ENCODE measurements around the gene PSEN1.
A peak's percentile ranks its signal among the peaks of the same experiment; 100 is the strongest.

Gene PSEN1

DNA sequence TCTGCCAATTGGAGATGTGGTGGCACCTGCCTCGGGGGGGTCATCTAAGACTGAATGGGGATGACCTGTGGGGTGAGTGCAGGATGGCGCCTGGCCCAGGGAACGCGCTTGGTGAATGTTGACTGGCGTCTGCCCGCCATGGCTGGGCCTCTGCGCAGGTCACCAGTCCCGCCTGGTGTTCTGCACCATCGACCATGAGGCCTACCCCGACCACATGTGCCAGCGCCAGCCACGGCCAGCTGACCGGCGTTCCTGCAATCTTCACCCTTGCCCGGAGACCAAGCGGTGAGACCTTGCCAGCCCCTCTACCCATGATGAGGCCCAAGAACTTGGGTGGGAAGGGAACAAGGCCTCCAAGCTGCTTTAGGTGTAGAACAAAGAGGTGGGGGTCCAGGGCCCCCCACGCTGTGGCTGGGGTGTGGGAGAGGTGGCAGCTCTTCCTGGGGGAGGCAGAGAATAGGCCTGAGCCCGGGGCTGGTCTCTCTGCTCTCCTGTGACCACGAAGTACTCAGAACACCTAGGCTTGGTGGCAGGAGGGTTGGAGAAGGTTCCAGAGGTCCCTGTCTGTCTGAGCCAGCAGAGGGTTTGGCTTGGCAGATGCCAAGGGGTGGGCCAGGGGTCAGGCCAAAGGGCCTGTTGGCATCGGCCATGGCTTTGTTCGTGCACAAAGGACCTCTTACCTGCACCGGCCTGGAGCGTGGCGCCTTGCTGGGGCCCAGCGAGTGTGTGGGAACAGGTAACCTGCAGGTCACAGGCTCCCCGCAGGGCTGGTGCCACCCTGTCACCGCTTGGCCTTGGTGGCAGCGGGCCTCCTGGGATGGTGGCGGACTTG lies 116.4 kb downstream of the PSEN1 start:
- DNase-seq = no peak

DNA sequence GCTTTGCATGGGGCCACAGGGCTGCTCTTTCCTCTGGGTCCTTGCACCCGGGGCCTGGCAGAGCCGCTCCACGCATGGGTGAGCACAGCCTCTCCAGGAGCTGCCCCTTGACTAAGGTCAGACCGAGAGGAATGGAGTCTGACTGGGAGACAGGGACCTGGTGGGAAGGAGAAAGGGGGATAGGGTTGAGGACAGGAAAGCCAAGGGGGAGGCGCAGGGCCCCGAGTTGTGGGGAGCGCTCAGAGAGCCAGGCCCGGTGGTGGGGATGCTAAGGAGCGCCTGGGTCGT lies 117.0 kb downstream of the PSEN1 start:
- DNase-seq = no peak

DNA sequence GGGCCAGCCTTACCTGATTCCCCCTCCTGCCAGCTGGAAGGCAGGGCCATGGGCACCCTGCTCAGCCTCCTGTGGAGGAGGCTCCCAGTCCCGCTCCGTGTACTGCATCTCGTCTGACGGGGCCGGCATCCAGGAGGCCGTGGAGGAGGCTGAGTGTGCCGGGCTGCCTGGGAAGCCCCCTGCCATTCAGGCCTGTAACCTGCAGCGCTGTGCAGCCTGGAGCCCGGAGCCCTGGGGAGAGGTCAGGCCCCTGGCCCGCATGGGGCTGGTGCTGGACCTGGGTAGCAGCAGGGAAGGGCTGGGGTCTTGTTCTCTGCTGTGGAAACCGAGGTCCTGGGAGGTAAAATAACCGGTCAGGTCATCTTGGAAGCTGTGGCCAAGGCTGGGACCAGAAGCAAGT lies 117.4 kb downstream of the PSEN1 start:
- no peak for DNase-seq

DNA sequence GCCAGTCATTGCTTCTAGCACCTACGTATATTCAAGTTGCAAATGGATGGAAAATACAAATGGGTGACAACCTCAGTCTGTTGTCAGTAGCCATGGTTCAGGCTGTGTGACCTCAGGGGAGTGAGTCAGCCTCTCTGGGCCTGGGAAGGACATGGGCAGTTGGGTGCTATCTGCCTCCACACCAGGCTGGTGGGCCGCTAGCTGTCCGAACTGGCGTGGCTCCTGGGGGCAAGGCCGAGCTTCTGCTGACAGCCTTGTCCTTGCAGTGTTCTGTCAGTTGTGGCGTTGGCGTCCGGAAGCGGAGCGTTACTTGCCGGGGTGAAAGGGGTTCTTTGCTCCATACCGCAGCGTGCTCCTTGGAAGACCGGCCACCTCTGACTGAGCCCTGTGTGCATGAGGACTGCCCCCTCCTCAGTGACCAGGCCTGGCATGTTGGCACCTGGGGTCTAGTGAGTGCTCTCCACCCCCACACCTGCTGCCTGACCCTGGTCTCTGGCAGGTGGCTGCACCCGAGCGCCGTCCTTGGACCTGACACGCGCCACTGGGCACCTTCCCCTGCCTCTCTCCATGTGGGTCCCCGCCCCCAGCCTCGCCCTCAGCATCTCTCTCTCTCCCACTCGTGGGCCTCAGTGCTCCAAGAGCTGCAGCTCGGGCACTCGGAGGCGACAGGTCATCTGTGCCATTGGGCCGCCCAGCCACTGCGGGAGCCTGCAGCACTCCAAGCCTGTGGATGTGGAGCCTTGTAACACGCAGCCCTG lies 118.1 kb downstream of the PSEN1 start:
- DNase-seq = no peak

DNA sequence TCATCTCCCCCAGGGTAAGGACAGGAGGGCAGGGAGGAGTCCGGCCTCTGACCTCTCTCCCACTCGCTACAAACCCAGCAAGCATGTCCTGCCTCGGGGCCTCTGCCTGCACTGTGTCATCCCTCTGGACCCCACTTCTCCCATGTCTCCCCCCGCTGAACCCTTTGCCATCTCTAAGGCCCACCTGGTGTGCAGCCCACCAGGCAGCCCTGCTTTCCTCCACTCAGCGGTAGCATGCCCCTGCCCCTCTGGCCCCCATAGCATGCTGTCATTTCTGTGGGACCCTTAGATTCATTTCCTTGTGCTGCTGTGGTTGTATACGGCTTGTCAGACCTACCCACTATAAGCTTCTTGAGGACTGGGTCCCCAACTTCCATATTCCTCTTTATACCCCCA lies 118.7 kb downstream of the PSEN1 start:
- DNase-seq = no peak

DNA sequence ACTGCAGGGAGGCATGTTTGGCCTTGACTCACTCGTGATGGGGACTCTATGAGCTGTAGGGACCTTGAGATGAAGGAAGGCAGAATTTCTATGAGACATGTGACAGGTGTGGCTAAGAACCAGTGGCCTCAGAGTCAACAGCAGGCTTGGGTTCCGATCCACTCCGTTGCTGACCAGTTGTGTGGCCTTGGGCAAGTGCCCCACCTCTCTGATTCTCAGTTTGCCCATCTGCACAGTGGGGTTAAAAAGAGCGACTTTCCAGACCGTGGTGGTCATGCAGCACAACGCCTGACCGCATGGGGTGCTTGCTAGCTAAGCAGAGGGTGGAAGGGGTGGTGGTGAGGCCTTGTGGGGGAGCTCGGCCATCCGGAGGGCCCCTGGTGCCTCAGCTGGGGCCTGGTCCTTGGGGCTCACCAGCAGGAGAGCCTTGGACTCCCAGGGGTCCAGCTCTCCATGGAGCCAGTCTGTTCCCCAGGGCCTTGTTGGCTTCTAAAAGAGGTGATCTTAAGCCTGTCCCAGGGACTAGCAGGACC lies 119.5 kb downstream of the PSEN1 start:
- DNase-seq = no peak

DNA sequence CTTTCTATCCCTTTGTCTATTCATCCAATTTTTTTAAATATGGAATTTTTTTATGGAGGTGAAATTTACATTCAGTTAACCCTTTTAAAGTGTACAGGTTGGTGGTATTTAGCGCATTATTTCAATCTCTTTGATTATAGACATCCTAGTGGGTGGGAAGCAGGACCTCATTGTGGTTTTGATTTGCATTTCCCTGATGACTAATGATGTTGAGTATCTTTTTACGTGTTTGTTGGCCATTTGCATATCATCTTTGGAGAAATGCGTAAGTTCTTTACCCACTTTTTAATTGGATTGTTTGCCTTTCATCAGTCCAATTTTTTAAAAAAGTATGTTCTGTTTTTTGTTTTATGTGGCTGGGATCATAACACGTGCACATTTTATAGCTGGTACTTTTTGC lies 121.8 kb downstream of the PSEN1 start:
- DNase-seq = no peak

DNA sequence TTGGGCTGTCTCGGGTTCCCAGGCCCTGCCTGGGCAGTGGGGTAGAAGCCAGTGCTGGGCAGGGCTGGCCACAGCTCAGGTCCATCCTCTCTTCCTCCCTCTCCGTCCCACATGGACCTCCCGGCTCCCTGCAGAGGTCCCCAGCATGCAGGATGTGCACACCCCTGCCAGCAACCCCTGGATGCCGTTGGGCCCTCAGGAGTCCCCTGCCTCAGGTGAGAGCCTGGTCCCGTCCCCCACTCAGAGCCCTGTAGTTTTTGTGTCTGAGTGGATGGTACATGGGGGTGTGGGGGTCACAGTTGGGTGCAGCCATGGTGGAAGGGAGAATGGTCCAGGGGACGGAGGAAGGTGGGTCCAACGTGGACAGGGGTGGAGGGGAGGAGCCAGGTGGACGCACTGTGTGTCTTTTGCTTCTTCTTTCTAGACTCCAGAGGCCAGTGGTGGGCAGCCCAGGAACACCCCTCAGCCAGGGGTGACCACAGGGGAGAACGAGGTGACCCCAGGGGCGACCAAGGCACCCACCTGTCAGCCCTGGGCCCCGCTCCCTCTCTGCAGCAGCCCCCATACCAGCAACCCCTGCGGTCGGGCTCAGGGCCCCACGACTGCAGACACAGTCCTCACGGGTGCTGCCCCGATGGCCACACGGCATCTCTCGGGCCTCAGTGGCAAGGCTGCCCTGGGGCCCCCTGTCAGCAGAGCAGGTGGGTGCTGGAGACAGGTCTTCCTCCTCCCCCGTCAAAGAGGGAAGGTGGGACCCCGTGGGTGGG lies 122.7 kb downstream of the PSEN1 start:
- DNase-seq = no peak

DNA sequence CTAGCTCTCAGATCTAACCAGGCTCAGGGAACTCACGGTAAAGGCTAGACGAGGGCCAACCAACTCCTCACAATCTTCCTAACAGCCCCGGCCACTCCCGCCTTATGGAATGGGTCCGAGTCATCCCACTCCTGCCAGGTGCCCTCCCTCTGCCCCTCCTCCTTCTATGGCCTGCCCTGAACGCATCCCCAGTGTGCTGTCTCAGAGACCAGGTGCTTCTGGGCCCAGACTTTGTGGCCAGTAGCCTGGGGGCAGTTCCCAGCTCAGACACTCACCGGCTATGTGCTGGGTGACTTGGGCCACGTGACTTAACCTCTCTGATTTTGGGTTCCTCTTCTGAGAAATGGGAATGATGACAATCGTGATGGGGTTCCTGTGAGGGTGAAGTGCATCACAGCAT lies 123.5 kb downstream of the PSEN1 start:
- no peak for DNase-seq

DNA sequence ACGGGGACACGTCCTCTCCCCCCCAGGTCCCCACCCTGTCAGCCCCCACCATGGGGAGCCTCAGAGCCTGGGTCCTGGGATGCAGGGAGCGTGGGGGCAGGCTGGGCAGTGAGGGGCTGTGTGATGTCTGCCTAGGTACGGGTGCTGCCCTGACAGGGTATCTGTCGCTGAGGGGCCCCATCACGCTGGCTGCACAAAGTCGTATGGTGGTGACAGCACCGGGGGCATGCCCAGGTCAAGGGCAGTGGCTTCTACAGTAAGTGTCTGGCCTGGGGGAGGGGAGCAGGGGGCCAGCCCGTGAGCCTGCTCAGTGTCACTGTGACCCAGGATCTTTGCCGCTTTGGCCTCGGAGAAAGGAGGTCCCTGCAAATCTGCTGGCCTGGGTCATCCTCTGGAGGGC lies 124.3 kb downstream of the PSEN1 start:
- DNase-seq = no peak

DNA sequence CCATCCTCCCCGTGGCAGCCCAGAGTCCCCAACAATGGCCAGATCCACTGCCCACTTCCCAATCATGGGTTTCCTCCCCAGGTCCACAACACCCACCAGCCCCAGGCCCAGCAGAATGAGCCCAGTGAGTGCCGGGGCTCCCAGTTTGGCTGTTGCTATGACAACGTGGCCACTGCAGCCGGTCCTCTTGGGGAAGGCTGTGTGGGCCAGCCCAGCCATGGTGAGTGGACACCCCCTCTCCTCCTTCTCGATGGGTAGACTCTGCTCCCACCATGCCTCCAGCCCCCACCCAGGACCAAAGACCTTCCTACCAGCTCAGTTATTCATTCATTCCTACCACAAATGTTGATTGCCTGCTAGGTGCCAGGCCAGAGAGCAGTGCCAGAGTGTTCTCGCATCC lies 124.8 kb downstream of the PSEN1 start:
- DNase-seq = no peak

DNA sequence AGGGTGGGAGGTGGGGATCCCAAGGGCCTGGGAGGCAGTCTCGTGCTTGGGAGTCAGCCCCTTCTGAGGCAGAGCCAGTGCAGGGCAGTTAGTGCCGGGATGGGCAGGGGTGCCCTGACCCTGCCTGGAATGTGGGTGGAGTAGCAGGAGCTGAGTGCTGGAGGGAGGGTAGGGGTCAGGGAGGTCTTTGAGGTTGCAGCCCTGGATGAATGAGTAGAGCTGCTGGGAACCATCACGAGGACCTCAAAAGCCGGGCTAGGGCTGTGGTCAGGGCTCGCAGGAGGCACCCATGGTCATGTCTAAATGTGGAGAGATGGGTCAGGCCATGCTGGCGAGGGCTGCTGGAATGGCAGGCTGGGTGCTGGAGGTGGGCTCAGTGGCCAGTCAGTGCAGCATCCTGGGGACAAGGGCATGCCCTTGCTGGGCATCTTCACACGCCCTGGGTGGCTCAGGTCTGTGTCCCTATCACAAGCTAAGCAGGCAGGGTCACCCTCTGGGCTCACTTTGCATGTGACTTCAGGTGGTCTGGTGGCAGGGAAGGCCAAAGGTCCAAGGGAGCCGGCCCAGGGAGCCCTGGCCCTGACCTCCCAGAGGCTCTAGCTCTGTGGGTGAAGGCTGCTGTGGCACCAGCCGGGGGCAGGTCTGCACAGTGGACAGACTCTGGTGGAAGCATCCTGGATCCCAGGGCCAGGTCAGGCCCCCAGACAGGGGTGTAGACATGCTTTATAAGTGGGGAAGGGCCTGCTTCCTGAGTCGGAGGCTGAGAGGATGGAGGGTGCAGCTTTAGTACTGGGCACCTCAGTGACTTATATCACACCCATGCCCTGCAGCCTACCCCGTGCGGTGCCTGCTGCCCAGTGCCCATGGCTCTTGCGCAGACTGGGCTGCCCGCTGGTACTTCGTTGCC lies 125.5 kb downstream of the PSEN1 start:
- DNase-seq = no peak

DNA sequence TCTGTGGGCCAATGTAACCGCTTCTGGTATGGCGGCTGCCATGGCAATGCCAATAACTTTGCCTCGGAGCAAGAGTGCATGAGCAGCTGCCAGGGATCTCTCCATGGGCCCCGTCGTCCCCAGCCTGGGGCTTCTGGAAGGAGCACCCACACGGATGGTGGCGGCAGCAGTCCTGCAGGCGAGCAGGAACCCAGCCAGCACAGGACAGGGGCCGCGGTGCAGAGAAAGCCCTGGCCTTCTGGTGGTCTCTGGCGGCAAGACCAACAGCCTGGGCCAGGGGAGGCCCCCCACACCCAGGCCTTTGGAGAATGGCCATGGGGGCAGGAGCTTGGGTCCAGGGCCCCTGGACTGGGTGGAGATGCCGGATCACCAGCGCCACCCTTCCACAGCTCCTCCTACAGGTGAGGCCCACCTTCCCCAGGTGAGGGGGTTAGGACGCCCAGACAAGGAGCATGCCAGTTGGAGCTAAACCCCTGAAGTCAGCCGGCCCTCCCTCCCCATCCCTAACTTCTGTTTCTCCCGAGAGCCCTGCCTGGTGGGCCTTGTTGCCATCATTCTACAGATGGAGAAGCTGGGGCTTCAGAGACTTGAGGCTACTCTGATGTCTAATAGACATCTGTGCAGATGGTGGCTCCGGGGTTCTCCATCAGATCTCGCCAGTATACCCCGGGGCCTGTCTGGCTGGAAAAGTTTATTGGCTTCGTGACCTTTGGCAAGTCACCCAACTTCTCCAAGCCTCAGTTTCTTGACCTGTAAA lies 126.3 kb downstream of the PSEN1 start:
- no peak for DNase-seq

DNA sequence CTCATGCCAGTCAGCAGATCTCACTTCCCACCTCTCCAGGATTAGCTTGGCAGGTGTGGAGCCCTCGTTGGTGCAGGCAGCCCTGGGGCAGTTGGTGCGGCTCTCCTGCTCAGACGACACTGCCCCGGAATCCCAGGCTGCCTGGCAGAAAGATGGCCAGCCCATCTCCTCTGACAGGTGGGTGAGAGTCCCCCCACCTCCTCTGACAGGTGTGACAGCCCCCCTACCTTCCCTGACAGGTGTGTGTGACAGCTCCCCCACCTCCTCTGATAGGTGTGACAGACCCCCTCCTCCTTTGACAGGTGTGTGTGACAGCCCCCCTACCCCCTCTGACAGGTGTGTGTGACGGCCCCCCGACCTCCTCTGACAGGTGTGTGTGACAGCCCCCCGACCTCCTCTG lies 127.3 kb downstream of the PSEN1 start:
- DNase-seq = no peak

DNA sequence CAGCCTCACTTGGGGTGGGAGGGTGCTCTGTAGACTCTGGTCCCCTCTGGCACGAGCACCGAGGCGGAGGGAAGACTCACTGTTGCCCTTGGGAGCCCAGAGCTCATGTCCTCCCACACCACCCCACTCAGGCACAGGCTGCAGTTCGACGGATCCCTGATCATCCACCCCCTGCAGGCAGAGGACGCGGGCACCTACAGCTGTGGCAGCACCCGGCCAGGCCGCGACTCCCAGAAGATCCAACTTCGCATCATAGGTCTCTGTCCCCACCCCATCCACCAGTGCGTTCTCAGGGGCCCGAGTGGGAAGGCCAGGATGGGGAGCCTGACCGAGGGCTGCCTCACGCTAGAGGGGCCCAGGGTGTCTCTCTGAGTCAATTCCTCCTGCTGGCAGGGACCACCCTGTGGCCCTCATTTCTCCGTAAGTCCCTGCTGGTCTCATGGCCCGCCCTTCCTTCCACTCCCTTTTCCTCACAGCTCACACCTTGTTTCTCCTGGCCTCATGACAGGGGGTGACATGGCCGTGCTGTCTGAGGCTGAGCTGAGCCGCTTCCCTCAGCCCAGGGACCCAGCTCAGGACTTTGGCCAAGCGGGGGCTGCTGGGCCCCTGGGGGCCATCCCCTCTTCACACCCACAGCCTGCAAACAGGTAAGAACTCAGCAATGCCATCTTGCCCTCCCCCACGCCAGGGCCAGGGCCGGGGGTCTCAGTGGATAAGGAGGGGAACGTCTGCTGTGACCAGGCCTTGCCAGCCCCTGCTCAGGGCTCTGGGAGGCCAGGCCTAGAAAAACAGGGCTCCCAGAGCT lies 128.0 kb downstream of the PSEN1 start:
- DNase-seq = peak in 1 of 56 donors; percentile 13

DNA sequence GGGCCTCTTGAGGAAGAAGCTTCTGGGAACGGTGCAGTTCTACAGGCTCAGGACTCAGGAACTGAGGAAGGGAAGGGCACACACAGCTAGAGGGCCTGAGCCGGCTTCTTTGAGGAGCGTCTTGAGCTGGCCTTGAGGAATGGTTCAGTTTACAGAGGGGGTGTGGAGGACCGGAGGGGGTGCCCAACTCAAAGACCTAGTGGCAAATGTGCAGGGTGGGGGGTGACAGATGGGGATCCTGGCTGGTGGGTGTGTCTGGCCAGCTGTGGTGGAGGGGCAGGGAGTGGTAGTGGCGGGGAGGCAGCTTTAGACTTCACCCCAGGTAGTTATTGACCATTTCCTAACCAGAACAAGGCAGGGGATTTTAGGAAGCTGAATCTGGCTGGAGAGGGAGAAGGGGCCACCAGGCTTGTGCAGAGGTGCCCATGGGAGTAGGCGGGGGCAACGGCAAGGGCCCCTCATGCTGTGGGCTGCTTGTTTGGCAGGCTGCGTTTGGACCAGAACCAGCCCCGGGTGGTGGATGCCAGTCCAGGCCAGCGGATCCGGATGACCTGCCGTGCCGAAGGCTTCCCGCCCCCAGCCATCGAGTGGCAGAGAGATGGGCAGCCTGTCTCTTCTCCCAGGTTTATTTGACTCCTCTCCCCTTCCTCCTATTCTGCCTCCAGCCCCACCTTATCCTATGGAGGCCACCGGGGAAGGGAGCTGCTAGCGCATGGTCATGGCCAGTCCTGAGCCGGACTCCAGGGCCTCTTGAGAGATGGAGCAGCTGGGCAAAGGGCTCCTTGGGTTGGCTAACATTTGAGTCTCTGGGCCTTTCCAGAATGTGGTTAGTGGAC lies 128.8 kb downstream of the PSEN1 start:
- no peak for DNase-seq

DNA sequence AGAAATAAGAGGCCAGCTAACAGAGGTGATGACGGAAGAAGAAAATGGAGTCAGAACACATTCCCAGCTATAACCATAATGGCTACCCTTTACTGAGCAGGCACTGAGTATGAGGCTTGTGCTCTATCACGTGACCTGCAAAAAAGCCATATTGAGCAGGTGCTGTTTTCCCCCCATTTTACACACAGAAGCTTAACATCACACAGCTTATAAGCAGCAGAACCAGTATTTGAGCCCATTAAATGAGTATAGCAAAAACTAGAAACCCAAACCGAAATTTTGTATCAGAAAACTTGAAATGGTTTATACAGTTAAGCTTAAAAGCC lies 129.4 kb downstream of the PSEN1 start:
- no peak for DNase-seq

DNA sequence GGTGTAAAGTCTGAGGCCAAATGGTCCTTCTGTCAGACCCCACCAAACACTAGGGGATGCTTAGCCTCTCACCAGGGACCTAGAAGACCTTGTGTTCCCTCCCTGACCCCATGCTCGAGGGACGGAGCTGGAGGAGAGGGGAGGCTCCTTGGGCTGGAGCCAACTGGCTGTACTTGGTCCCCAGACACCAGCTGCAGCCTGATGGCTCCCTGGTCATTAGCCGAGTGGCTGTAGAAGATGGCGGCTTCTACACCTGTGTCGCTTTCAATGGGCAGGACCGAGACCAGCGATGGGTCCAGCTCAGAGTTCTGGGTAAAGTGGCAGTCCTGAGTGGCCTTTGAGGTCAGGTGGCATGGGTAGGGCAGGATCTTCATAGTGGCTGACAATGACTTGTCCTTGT lies 130.0 kb downstream of the PSEN1 start:
- DNase-seq = no peak

DNA sequence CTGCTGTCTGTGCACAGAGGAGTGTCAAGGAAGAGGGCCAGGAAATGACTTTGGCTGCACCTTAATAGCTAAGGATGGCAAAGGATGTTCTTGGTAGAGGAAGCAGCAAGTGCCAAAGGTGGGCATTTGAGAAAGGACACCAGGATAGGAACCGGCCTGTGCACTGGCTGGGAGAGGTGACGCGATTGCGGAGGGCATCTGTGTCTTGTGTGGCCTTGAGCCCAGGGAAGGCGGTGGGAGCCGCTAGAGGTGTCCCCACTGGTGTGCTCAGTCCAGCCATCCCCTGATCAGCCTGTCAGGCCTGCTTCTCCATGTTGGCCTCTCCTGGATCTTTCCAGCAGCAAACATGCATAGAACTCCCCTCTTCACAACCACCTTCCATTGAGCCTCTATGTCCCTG lies 131.2 kb downstream of the PSEN1 start:
- DNase-seq = no peak

Measured in nucleus accumbens (tissue), 56 donors.